IPS-NIHi7 (cell line): ENCODE measurements around the gene EVI2A.
"Not testable (repeated sequence)": the region's sequence is repeated elsewhere in the genome, so short reads cannot be mapped to it uniquely, and the experiment has no call there.

ENCODE experiments used
- DNase-seq: peaks from one replicate; pipeline ENCODE4 v3.0.0; 2012; ENCODE audit warnings: mixed read lengths; ENCODE audit errors: extremely low spot score

Gene EVI2A, protein sequence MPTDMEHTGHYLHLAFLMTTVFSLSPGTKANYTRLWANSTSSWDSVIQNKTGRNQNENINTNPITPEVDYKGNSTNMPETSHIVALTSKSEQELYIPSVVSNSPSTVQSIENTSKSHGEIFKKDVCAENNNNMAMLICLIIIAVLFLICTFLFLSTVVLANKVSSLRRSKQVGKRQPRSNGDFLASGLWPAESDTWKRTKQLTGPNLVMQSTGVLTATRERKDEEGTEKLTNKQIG

DNA sequence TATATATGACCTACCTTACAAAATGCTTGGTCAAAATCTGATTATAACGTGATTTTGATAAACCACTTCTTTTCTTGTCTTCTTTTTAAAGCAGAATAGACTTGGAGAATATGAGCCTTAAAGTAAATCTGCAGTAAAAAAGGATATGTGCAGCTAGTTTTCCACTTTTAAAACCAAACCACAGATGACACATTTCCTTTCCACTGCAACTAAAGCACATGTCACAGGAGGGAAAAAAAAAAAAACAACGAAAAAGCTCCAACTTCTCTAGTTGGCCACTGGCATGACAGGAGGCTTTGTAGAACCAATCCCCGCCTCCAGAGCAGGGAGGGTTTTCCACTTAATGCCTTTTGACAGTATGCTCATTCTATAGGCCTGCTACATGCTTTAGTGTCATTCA, at the start of gene EVI2A:
Gene EVI2A (minus strand): TSS at position 142 of the 400 bp plus-strand sequence. CDS start 2,609 bp downstream, outside the sequence.
- no peak for DNase-seq

DNA sequence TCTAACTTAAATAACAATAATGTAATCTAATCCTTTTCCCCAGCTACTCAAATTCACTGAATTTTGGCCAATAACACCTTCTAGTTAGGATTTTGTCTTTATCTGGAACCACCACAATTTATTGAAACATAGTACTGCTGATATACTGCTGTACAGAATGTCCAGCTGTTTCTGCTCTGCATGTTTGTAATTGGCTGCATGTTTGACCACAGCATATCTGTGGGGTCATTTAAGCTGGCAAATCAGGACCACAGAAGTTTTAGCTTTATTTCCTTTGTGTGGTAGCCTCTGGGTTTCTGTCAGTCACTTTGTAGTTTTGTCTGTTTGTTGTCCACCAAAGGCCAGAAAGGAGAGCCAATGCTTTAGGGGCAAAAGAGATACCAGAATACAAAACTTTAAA, 47.8 kb upstream of the EVI2A start:
- no peak for DNase-seq

- DNase-seq: no peak
Observed at GRCh38 chr17:31366088-31366487, 44.7 kb upstream of the EVI2A start.

GRCh38 chr17:31364012-31364411, 42.6 kb upstream of the EVI2A start:
- no peak for DNase-seq

- no peak for DNase-seq
Observed at GRCh38 chr17:31357839-31358394, 36.5 kb upstream of the EVI2A start.

- DNase-seq: no peak
Observed at GRCh38 chr17:31357091-31357490, 35.7 kb upstream of the EVI2A start.

GRCh38 chr17:31355935-31356334, 34.5 kb upstream of the EVI2A start:
- DNase-seq: no peak

DNA sequence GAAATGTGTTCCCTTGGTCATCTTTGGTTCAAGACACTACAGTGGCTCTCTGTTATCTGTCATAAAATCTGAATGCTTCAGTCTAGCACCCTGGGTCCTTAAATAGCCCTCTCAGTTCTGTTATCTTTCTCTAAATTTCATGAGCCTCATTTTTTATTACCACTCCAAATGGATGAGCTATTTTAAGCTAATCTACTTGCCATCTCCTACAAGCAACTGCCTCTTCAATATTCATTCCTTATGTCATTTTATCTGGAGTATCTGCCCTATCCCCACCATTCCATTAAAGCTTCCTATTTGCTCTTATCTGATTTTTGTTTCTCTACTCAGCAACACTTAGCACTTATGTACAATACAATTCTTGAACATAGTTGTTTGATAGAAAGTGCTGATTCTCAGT, 28.0 kb upstream of the EVI2A start:
- DNase-seq: no peak

- DNase-seq: not testable (repeated sequence)
Observed at GRCh38 chr17:31345191-31345747, 23.8 kb upstream of the EVI2A start.

DNA sequence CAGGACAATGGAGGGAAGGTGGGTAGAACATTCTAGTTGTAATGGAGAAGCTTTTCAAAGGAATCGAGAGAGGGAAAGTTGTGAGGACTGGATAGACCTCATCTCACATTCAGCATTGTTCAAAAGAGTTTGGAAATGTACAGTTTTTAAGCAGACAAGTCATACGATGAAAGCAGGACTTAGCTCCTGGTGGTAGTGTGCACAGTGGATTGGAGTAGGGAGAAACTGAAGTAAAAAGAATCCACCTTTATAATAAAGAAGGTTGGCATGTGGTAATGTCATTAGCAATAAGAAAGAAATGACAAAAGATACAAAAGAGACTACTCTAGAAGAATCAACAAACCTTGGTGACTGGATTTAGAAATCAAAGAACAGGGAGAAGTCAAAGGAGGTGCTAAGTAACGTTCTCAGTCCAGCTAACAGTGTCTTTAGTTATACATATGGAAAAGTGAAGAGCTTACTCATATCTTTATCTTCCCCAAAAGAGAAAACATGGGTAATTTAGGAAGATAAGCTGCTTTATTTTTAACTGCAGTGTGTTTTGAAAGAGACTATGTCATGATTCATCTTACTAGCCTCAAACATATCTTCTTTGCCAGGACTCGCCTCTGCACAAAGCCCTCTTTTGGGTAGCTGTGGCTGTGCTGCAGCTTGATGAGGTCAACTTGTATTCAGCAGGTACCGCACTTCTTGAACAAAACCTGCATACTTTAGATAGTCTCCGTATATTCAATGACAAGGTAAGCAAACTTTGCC, 18.7 kb upstream of the EVI2A start:
- no peak for DNase-seq

DNA sequence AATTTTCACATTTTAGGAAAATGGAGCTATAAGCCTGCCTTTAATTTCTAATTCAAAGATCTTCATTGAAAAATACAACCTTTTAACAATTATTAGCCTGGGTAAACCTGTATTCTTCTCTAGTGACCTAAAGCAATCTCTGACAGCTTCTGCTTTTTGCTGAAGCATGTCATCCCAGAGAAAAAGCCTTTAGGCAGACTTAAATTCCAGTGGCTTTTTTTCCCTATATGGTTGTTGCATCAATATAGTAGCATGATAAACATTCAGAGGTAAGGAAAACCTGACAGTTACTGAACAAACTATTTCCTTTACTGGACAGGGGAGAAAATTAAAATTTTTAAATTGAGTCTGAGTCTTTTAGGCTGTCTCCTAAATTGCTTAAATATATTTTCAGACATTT, 7.8 kb upstream of the EVI2A start:
- no peak for DNase-seq

GRCh38 chr17:31328160-31328535, 6.7 kb upstream of the EVI2A start:
- DNase-seq: no peak

GRCh38 chr17:31327534-31328159, 6.2 kb upstream of the EVI2A start:
- DNase-seq: no peak

DNA sequence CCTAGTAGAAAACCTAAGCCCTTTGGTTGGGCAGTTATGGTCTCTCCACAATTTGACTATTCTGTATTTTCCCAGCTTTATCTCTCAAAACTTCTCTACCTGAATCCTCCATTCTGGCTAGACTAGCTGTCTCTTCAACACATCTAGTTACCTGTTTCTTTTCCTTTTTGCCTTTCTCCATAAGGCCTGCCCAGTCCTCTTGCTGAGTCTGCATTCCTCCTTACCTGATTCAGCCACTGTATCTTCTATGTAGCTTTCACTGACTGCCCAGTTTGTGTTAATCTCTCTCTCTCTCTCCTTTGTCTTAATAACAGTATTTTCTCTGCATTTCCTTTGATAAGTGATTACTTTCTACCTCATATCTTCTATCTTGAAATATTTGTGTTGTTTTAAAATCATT, 2.1 kb upstream of the EVI2A start:
- no peak for DNase-seq

DNA sequence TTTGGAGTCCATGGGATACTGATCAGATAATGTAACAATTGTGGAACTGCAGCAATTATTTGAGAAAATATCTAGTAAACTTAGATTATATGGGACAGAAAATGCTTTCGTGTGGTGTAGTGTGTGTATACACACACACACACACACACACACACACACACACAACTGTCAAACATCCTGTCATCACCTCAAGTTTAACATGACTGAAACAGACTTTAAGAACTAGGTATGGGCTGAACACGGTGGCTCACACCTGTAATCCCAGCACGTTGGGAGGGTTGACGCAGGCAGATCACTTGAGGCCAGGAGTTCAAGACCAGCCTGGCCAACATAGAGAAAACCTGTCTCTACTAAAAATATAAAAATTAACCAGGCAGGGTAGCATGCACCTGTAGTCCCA, 544 bp upstream of the EVI2A start:
- DNase-seq: no peak

- no peak for DNase-seq
Observed at GRCh38 chr17:31320791-31321190, 631 bp downstream of the EVI2A start.

- DNase-seq: no peak
Observed at GRCh38 chr17:31320241-31320640, 1.2 kb downstream of the EVI2A start.

DNA sequence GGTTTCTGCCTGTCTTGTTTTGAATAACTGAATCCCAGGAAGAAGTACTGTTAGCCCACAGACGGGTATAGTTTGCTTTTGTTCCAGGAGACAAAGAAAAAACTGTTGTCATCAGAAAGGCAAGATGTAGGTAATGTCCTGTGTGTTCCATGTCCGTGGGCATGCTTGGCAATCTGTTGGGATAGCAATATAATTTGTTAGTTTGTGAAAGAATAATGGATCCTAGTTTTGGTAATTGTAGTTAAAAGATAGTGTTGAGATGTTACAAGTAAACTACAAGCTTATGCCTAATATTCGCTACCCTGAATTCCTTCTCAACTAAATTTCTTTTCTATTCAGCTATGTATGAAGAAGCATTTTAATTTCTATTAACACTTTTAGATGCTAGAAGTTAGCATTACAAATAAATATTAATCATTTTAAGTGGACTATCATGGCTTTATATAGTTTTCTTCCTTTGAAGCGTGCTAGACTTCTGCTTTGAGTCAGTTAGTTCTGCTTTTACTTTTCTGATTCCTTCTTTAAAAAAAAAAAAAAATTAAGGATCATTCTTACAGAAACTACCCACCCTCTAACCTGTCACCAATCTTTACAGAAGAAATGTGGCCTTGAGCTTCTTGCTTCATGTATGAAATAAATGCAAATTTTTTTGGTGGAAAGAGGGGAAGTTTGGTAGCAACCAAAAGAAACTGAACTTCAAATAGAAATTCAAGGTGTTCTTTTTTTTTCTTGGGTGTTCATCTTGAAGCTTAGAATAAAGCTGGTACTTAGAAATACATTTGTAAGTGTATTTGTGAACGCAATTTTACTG, 2.4 kb downstream of the EVI2A start:
- DNase-seq: no peak

GRCh38 chr17:31318298-31318801, 3.1 kb downstream of the EVI2A start:
- DNase-seq: no peak

- DNase-seq: no peak
Observed at GRCh38 chr17:31314782-31315100, 6.7 kb downstream of the EVI2A start.

- no peak for DNase-seq
Observed at GRCh38 chr17:31313982-31314781, 7.2 kb downstream of the EVI2A start, which contains the start of gene EVI2B. Gene EVI2B (minus strand): TSS chr17:31314054. CDS start chr17:31305609, 8,445 bp downstream.
